Keratinocyte (primary cell): ENCODE results near the gene COMMD7. TPM values are rescaled to one million over a fixed set of nuclear protein-coding genes. Genes with fewer than 3 reads are reported as not detected.

ENCODE experiments used
- DNase-seq: peaks from one replicate; pipeline ENCODE4 v3.0.0-alpha.2; 2011; ENCODE audit warnings: low read depth, missing footprints, low spot score
- FAIRE-seq: peaks from 2 replicates; lab custom pipeline; 2011; peaks lifted over from hg19 to GRCh38; lab: Jason Lieb, UNC
- H2AFZ ChIP-seq: 2 replicates; pipeline ENCODE4 v1.6.0; 2012; ENCODE audit warnings: low read length, control low read depth, inconsistent platforms; ENCODE audit not compliant: control insufficient read depth
- H3K27ac ChIP-seq: 2 replicates; pipeline ENCODE4 v1.5.1; 2011; ENCODE audit warnings: low read length; ENCODE audit not compliant: control insufficient read depth, insufficient read depth
- H3K27me3 ChIP-seq: 3 replicates; pipeline ENCODE4 v1.6.0; 2011; ENCODE audit warnings: low read length; ENCODE audit not compliant: control insufficient read depth, insufficient read depth; ENCODE audit errors: extremely low read depth
- H3K36me3 ChIP-seq, 2 experiments: 2 replicates in 1 of 2; 3 replicates in 1 of 2; pipeline ENCODE4 v1.5.1; 2011; ENCODE audit warnings: low read length in 2 of 2, mild to moderate bottlenecking in 1 of 2; ENCODE audit not compliant: control insufficient read depth in 2 of 2, insufficient read depth in 2 of 2; ENCODE audit errors: extremely low read depth in 1 of 2
- H3K4me1 ChIP-seq: 3 replicates; pipeline ENCODE4 v1.5.1; 2011; ENCODE audit warnings: low read length; ENCODE audit not compliant: control insufficient read depth, insufficient read depth; ENCODE audit errors: extremely low read depth
- H3K4me2 ChIP-seq: 3 replicates; pipeline ENCODE4 v1.6.0; 2011; ENCODE audit warnings: low read depth, low read length; ENCODE audit not compliant: control insufficient read depth, insufficient read depth; ENCODE audit errors: extremely low read depth
- H3K4me3 ChIP-seq, 3 experiments: fragments of 200-600 bp in 1 of 3; sonication (generic) in 1 of 3; 2 replicates in 2 of 3; 3 replicates in 1 of 3; pipeline ENCODE4 v1.5.1; 2011 to 2016; ENCODE audit warnings: low read length in 3 of 3, mild to moderate bottlenecking in 3 of 3, control low read depth in 2 of 3, inconsistent platforms in 1 of 3, low read depth in 1 of 3, mixed read lengths in 1 of 3, mixed run types in 1 of 3, moderate library complexity in 1 of 3; ENCODE audit not compliant: control insufficient read depth in 2 of 3, insufficient read depth in 2 of 3; ENCODE audit errors: extremely low read depth in 1 of 3
- H3K79me2 ChIP-seq: 2 replicates; pipeline ENCODE4 v1.6.0; 2012; ENCODE audit warnings: low read length; ENCODE audit not compliant: control insufficient read depth, insufficient read depth
- H3K9ac ChIP-seq: 3 replicates; pipeline ENCODE4 v1.6.0; 2011; ENCODE audit warnings: low read length; ENCODE audit not compliant: control insufficient read depth, insufficient read depth; ENCODE audit errors: extremely low read depth
- H3K9me1 ChIP-seq: 3 replicates; pipeline ENCODE4 v1.6.0; 2011; ENCODE audit warnings: low read length; ENCODE audit not compliant: control insufficient read depth, insufficient read depth; ENCODE audit errors: extremely low read depth
- H3K9me3 ChIP-seq: 2 replicates; pipeline ENCODE4 v1.5.1; 2012; ENCODE audit warnings: low read depth, low read length; ENCODE audit not compliant: control insufficient read depth
- H4K20me1 ChIP-seq: 3 replicates; pipeline ENCODE4 v1.6.0; 2011; ENCODE audit warnings: low read length; ENCODE audit not compliant: control insufficient read depth, insufficient read depth; ENCODE audit errors: extremely low read depth
- EZH2 ChIP-seq: IDR thresholded peaks from one replicate; pipeline ENCODE4 v1.6.1; 2012; ENCODE audit warnings: inconsistent platforms, mild to moderate bottlenecking, low read length, moderate library complexity
- dilution Hi-C: fragments of 300-500 bp; cut with MboI; formaldehyde crosslinking; loops from one replicate; pipeline ENCODE4 v1.7.0; 2020; ENCODE audit warnings: low sequenced_read_pairs; ENCODE audit not compliant: extremely low pct_ligation_motif_present
- polyA plus RNA-seq, 5 experiments: library from polyadenylated mRNA; depleted of rRNA in 3 of 5; stranded (reverse) in 3 of 5; stranded (forward) in 1 of 5; unstranded in 1 of 5; fragments of >200 nt; gene quantifications; 1 replicate in 1 of 5; 2 replicates in 3 of 5; 3 replicates in 1 of 5; pipeline versions ENCODE4 v1.2.1 to v1.2.3, GENCODE V29; 2011 to 2012; ENCODE audit warnings: missing spikeins in 2 of 5, low read depth in 1 of 5, low replicate concordance in 1 of 5
- TF ChIP-seq, protein P1 (sequence below), 3 experiments: IDR thresholded peaks in 1 of 3; conservative IDR thresholded peaks in 1 of 3; optimal IDR thresholded peaks in 1 of 3; 2 replicates in 2 of 3; 3 replicates in 1 of 3; pipeline versions ENCODE3 to v1.5.1; 2011; ENCODE audit warnings: low read length in 3 of 3, mild to moderate bottlenecking in 3 of 3, moderate library complexity in 2 of 3, control low read depth in 1 of 3, inconsistent platforms in 1 of 3; ENCODE audit not compliant: insufficient read depth in 2 of 3; ENCODE audit errors: extremely low read depth in 1 of 3

Gene COMMD7
- polyA plus RNA-seq, 1 donor (not counting 4 experiments of a cell fraction or from before 2014, with no cell fraction given): 39.9 TPM

DNA sequence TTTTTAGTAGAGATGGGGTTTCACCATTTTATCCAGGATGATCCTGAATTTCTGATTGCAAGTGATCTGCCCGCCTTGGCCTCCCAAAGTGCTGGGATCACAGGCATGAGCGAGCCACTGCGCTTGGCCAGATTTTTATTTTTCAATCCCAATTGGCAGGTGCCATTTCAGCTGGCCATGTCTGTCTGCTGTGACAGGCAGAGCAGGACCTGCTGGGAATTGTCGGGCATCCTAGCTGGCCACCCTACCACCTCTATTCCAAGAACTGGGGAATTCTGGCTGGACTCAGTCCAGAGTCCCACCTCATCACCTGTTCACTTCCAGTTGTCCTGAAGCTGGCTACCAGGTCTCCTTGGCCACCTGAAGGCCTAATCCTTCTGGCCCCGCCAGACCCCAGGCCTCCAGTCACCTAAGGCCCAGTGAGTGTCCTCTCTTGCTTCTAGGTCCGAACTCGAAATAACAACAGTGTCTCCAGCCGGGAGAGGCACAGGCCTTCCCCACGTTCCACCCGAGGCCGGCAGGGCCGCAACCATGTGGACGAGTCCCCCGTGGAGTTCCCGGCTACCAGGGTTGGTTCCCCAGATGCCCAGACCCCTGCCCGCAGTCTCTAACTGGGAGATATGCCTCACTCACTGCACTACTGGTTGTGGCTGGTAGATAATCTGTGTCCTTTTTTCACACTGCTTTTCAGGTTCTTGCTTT lies 42.9 kb upstream of the COMMD7 start:
- Histone ChIP-seq H3K9ac (no peak overlapping the region), H2AFZ (no peak overlapping the region), H3K4me1 (no peaks in the 10 kb centered on the region), H3K36me3 (no peaks in the 10 kb centered on the region), H3K27me3 (no peaks in the 10 kb centered on the region), H3K27ac (no peak overlapping the region), H3K79me2 (no peaks in the 10 kb centered on the region), H3K4me2 (no peak overlapping the region), H3K9me3 (no peaks in the 10 kb centered on the region), H3K4me3 (no peak overlapping the region), H4K20me1 (no peaks in the 10 kb centered on the region), H3K9me1 (no peaks in the 10 kb centered on the region)
- FAIRE-seq (no peak), DNase-seq (no peak)
- TF ChIP-seq, protein P1, sequence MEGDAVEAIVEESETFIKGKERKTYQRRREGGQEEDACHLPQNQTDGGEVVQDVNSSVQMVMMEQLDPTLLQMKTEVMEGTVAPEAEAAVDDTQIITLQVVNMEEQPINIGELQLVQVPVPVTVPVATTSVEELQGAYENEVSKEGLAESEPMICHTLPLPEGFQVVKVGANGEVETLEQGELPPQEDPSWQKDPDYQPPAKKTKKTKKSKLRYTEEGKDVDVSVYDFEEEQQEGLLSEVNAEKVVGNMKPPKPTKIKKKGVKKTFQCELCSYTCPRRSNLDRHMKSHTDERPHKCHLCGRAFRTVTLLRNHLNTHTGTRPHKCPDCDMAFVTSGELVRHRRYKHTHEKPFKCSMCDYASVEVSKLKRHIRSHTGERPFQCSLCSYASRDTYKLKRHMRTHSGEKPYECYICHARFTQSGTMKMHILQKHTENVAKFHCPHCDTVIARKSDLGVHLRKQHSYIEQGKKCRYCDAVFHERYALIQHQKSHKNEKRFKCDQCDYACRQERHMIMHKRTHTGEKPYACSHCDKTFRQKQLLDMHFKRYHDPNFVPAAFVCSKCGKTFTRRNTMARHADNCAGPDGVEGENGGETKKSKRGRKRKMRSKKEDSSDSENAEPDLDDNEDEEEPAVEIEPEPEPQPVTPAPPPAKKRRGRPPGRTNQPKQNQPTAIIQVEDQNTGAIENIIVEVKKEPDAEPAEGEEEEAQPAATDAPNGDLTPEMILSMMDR (optimal IDR thresholded peaks at IDR 0.05 in 1 of 3, IDR thresholded peaks at IDR 0.05 in 1 of 3, conservative IDR thresholded peaks at IDR 0.05 in 1 of 3; ENCODE audit: extremely low read depth in 1 of 3, insufficient read depth in 2 of 3, low read length in 3 of 3): no peak
- TF ChIP-seq EZH2: no peak
- dilution Hi-C loops: no loop called here

DNA sequence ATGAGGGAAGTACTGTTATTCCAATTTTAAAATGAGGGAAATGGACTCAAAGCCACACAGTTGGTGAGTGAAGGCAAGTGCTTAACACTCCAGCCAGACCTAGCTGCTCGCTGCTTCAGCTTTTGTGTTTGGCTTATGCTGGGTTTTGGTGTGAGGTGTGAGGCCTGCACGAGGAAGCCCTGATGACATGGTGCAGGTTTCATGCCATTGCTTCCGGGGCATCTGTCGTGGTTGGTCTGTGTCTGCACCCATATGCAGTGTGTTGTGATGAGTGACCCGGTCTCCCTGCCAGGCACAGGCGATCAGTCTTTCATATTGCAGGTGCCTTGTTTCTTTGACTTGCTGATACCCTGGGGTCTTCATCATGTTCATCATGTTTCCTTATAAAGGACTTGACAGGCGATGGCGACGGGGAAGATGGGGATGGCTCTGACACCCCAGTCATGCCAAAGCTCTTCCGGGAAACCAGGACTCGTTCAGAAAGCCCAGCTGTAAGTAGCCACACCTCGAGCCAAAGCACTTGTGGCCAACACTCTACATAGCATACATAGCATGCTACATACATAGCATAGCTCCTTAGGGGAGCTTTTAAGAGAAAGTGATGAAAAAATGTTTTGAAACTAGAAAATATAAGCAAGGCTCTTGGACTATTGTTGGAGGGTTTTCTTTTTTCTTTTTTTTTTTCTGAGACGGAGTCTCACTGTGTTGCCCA lies 41.3 kb upstream of the COMMD7 start:
- no peak overlapping the region for H3K27ac ChIP-seq
- no peaks in the 10 kb centered on the region for H3K9me3 ChIP-seq
- no peaks in the 10 kb centered on the region for H3K9me1 ChIP-seq
- no peak overlapping the region for H3K9ac ChIP-seq
- TF ChIP-seq, protein P1 (optimal IDR thresholded peaks at IDR 0.05 in 1 of 3, IDR thresholded peaks at IDR 0.05 in 1 of 3, conservative IDR thresholded peaks at IDR 0.05 in 1 of 3; ENCODE audit: extremely low read depth in 1 of 3, insufficient read depth in 2 of 3, low read length in 3 of 3): no peak
- TF ChIP-seq EZH2: no peak
- H3K79me2 ChIP-seq: no peaks in the 10 kb centered on the region
- no peak for FAIRE-seq
- no peak overlapping the region for H3K4me2 ChIP-seq
- no peak overlapping the region for H2AFZ ChIP-seq
- H3K4me3 ChIP-seq: no peak overlapping the region
- H3K27me3 ChIP-seq: no peaks in the 10 kb centered on the region
- dilution Hi-C loops: no loop called here
- H3K36me3 ChIP-seq: no peaks in the 10 kb centered on the region
- no peaks in the 10 kb centered on the region for H3K4me1 ChIP-seq
- DNase-seq: no peak
- H4K20me1 ChIP-seq: no peaks in the 10 kb centered on the region
